DND-41 (cell line): ENCODE results near the gene TEAD1.

Experiments used
- ATAC-seq: fragments of 200-7000 bp; cut with Tn5 transposase; 3 replicates; pipeline ENCODE4 v1.9.1; 2021; ENCODE audit warnings: low read depth; ENCODE audit not compliant: insufficient read depth
- DNase-seq: peaks from one replicate; pipeline ENCODE4 v3.0.0-alpha.2; 2020
- H2AFZ ChIP-seq: 2 replicates; pipeline ENCODE4 v1.6.0; 2012; ENCODE audit warnings: low read depth, low read length
- H3K27ac ChIP-seq: 2 replicates; pipeline ENCODE4 v1.5.1; 2012; ENCODE audit warnings: low read length, inconsistent platforms
- H3K27me3 ChIP-seq: fragments of 200-600 bp; sonication (generic); 2 replicates; pipeline ENCODE4 v1.6.0; 2012; ENCODE audit warnings: low read length, mild to moderate bottlenecking, inconsistent platforms; ENCODE audit not compliant: insufficient read depth, poor library complexity
- H3K36me3 ChIP-seq: 2 replicates; pipeline ENCODE4 v1.5.1; 2012; ENCODE audit warnings: low read length, inconsistent platforms; ENCODE audit not compliant: insufficient read depth
- H3K4me1 ChIP-seq: 2 replicates; pipeline ENCODE4 v1.5.1; 2012; ENCODE audit warnings: mild to moderate bottlenecking, low read length; ENCODE audit not compliant: insufficient read depth
- H3K4me2 ChIP-seq: 2 replicates; pipeline ENCODE4 v1.6.0; 2012; ENCODE audit warnings: mild to moderate bottlenecking, moderate library complexity, low read length, inconsistent platforms; ENCODE audit not compliant: insufficient read depth
- H3K4me3 ChIP-seq, 2 experiments: fragments of 200-600 bp in 1 of 2; shearing (Covaris generic) in 1 of 2; 2 replicates each; pipeline ENCODE4 v1.5.1; 2012 to 2016; ENCODE audit warnings: inconsistent platforms in 2 of 2, low read length in 2 of 2, mild to moderate bottlenecking in 2 of 2, low read depth in 1 of 2, moderate library complexity in 1 of 2
- H3K79me2 ChIP-seq: 2 replicates; pipeline ENCODE4 v1.6.0; 2012; ENCODE audit warnings: low read length, inconsistent platforms; ENCODE audit not compliant: insufficient read depth
- H3K9ac ChIP-seq: 2 replicates; pipeline ENCODE4 v1.6.0; 2012; ENCODE audit warnings: low read depth, mild to moderate bottlenecking, inconsistent platforms, low read length, moderate library complexity
- H3K9me3 ChIP-seq: 2 replicates; pipeline ENCODE4 v1.5.1; 2012; ENCODE audit warnings: low read length, moderate library complexity, mild to moderate bottlenecking, inconsistent platforms; ENCODE audit not compliant: insufficient read depth, severe bottlenecking
- H4K20me1 ChIP-seq: 2 replicates; pipeline ENCODE4 v1.6.0; 2012; ENCODE audit warnings: low read length; ENCODE audit not compliant: insufficient read depth
- EZH2 ChIP-seq: IDR thresholded peaks from 3 replicates; pipeline ENCODE4 v1.6.1; 2012; ENCODE audit warnings: borderline replicate concordance, low read depth, mild to moderate bottlenecking, moderate library complexity, low read length, inconsistent platforms; ENCODE audit not compliant: severe bottlenecking
- TF ChIP-seq, protein P1 (sequence below): IDR thresholded peaks from 2 replicates; pipeline ENCODE4 v1.5.1; 2012; ENCODE audit warnings: borderline replicate concordance, low read length, moderate library complexity, mild to moderate bottlenecking; ENCODE audit not compliant: poor library complexity, severe bottlenecking; ENCODE audit errors: extremely low read depth

The TEAD1 gene

DNA sequence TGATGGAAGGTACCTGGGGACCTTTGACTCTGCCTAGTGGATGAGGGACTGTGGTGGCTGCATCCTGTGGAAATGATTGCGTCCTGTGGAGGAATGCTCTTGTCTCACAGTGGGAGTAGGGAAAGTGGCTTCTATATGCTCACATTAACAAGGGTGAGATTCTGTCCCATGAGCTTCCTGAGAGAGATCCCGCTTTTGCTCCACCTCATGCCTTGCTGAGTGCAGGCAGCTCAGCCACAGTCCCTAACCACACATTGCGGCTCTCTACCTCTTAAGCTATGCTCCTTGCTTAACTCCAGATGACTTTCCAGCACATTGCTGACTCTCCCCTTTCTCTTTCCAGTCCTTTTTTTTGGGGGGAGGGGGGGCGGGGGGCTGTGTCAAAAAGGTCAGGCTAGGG, 45.0 kb downstream of the TEAD1 start:
- TF ChIP-seq EZH2: no peak
- TF ChIP-seq, protein P1, sequence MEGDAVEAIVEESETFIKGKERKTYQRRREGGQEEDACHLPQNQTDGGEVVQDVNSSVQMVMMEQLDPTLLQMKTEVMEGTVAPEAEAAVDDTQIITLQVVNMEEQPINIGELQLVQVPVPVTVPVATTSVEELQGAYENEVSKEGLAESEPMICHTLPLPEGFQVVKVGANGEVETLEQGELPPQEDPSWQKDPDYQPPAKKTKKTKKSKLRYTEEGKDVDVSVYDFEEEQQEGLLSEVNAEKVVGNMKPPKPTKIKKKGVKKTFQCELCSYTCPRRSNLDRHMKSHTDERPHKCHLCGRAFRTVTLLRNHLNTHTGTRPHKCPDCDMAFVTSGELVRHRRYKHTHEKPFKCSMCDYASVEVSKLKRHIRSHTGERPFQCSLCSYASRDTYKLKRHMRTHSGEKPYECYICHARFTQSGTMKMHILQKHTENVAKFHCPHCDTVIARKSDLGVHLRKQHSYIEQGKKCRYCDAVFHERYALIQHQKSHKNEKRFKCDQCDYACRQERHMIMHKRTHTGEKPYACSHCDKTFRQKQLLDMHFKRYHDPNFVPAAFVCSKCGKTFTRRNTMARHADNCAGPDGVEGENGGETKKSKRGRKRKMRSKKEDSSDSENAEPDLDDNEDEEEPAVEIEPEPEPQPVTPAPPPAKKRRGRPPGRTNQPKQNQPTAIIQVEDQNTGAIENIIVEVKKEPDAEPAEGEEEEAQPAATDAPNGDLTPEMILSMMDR: no peak
- no peak overlapping the region for H3K27ac ChIP-seq
- no peak overlapping the region for H2AFZ ChIP-seq
- H4K20me1 ChIP-seq: peaks cover 12% of the 10 kb centered on the region
- DNase-seq: no peak
- no peak for ATAC-seq
- H3K9ac ChIP-seq: no peak overlapping the region
- H3K9me3 ChIP-seq: no peaks in the 10 kb centered on the region
- peaks cover 31% of the 10 kb centered on the region for H3K4me1 ChIP-seq
- H3K27me3 ChIP-seq: peaks cover 21% of the 10 kb centered on the region
- H3K36me3 ChIP-seq: no peaks in the 10 kb centered on the region
- H3K4me2 ChIP-seq: no peak overlapping the region
- H3K4me3 ChIP-seq: no peak overlapping the region
- no peaks in the 10 kb centered on the region for H3K79me2 ChIP-seq

DNA sequence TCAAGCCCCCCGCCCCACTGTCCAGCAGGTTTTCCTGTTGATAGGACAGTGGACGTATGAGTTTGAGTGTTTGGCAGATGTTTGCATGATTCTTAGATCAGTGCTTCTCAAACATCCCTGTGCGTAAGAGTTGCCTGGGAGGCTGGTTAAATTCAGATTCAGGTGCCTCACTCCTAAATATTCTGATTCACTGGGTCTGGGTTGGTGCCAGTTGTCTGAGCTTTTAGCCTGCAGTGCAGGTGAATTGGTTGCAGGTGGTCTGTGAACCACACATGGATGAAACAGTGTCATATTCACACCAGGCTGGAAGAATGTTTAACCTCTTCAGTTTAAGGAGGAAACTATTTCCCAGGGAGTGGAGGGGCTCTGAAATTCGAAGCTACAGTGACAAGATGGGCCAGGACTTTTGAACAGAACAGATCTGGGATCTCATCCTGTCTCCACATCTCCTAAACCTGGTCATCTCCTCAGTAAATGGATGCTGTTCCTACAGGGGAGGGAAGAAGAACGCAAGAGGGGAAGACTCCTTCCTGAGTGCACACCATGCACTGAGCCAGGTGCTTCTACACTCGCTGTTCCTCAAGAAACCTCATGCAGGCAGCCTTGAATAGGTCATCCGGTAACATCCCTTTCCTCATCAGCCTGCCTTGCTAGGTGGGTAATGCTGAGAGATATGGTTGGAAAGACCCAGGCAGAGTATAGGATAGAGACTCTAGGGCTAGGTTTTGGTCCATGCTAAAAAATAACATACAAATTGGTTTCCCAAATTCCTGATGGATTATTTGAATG, 47.8 kb downstream of the TEAD1 start:
- H3K9ac ChIP-seq: no peak overlapping the region

DNA sequence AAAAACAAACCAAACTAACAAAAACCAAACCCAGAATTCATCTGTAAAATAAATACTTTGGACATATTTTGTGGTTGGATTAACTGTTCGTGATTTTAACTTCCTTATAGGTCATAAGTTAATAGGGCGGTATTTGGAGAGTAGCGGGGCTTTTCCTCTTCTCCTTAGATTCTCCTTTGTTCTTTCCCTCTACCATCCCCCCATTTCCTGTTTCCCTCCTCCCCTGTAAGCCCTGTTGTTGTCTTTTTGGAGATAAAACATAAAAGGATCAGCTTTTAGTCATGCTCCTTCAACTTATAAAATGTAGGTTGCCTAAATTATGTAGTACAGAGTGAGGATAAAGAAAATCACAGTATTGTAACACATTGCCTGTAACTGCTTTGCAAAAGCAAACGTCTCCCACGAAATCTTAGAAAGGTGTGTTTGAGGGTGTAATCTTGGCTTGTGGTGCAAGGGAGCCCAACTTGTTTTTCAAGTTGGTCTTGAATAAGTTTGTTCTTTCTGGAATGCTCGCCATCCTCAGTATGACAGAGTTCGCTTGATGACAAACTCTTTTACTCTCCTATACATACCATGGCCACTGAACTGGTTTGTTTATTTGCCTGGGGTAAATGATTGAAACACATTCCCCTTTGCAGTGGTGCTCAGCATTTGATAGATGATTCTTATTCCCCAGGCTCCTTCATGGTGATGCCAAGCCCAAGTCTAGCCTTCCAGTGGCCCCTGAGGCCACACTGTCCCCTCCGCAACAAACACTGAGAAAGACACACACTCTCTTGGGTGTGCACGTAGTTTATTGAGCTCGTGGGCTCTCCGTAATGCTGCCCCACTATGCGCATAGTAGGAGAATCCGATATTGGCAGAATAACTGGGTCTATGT, 49.4 kb downstream of the TEAD1 start:
- ATAC-seq (no peak), DNase-seq (no peak)
- Histone ChIP-seq H3K4me1 (peaks cover 22% of the 10 kb centered on the region), H3K9ac (no peak overlapping the region), H4K20me1 (0 out of 2 replicates have a peak, but pooled peaks cover 4% of the 10 kb centered on the region), H3K9me3 (no peaks in the 10 kb centered on the region), H3K79me2 (no peaks in the 10 kb centered on the region), H3K27me3 (peaks cover 22% of the 10 kb centered on the region), H3K27ac (no peak overlapping the region), H3K36me3 (no peaks in the 10 kb centered on the region), H2AFZ (no peak overlapping the region), H3K4me2 (no peak overlapping the region), H3K4me3 (no peak overlapping the region)
- TF ChIP-seq EZH2: no peak
- TF ChIP-seq, protein P1: no peak

More for the DNA sequence above, 47.8 kb downstream of the TEAD1 start:
- H3K4me1 ChIP-seq: peaks cover 36% of the 10 kb centered on the region
- TF ChIP-seq EZH2: no peak
- TF ChIP-seq, protein P1: no peak
- peaks cover 7% of the 10 kb centered on the region; the same call in 1 of the 2 replicates for H4K20me1 ChIP-seq
- no peak overlapping the region for H3K4me3 ChIP-seq
- no peak for ATAC-seq
- H3K36me3 ChIP-seq: no peaks in the 10 kb centered on the region
- no peaks in the 10 kb centered on the region for H3K9me3 ChIP-seq
- DNase-seq: no peak
- H3K27me3 ChIP-seq: peaks cover 16% of the 10 kb centered on the region
- H3K4me2 ChIP-seq: no peak overlapping the region
- no peaks in the 10 kb centered on the region for H3K79me2 ChIP-seq
- H2AFZ ChIP-seq: no peak overlapping the region
- no peak overlapping the region for H3K27ac ChIP-seq
